OCI-LY7 (cell line): ENCODE results near the gene WNT10A. TPM values are rescaled to one million over a fixed set of nuclear protein-coding genes. Genes with fewer than 3 reads are reported as not detected.
A peak's percentile ranks its signal among the peaks of the same experiment; 100 is the strongest.

ENCODE experiments used
- BruUV-seq: library from RNA; stranded (reverse); fragments of 400-500 nt; replicated peaks from 2 replicates; lab custom pipeline; 2021; lab: Mats Ljungman, UMichigan
- CTCF ChIA-PET: fragments of 300-600 bp; sonication (Branson Sonifier 250); formaldehyde crosslinking; loops from one replicate; lab custom pipeline; 2022; ENCODE audit warnings: antibody characterized with exemption; ENCODE audit not compliant: unreplicated experiment; lab: Charles Lee
- POLR2A ChIA-PET: fragments of 300-600 bp; sonication (Branson Sonifier 250); formaldehyde crosslinking; loops from one replicate; lab custom pipeline; 2022; ENCODE audit warnings: antibody characterized with exemption; lab: Charles Lee
- DNase-seq: peaks from one replicate; pipeline ENCODE4 v3.0.0-alpha.2; 2015; ENCODE audit warnings: low spot score
- H2AFZ ChIP-seq: fragments of 200-600 bp; sonication (generic), shearing (Covaris generic); 2 replicates; pipeline ENCODE4 v1.6.1; 2014; ENCODE audit warnings: mild to moderate bottlenecking, antibody characterized with exemption, low read length, moderate library complexity
- H3K27ac ChIP-seq: fragments of 200-600 bp; sonication (generic); 2 replicates; pipeline ENCODE4 v1.5.1; 2014; ENCODE audit warnings: mixed run types, low read depth, mild to moderate bottlenecking, moderate library complexity, low read length, inconsistent platforms; ENCODE audit not compliant: poor library complexity, severe bottlenecking
- H3K36me3 ChIP-seq: fragments of 200-600 bp; sonication (generic); 2 replicates; pipeline ENCODE4 v1.6.1; 2014; ENCODE audit warnings: mild to moderate bottlenecking, antibody characterized with exemption, low read length, moderate library complexity, mixed read lengths; ENCODE audit not compliant: insufficient read depth
- H3K4me1 ChIP-seq: fragments of 200-600 bp; sonication (generic); 2 replicates; pipeline ENCODE4 v1.5.1; 2014; ENCODE audit warnings: mild to moderate bottlenecking, low read length; ENCODE audit not compliant: insufficient read depth, poor library complexity, severe bottlenecking
- H3K4me2 ChIP-seq: fragments of 200-600 bp; sonication (generic); 2 replicates; pipeline ENCODE4 v1.6.1; 2014; ENCODE audit warnings: mild to moderate bottlenecking, low read length
- H3K4me3 ChIP-seq: fragments of 200-600 bp; sonication (generic); 2 replicates; pipeline ENCODE4 v1.5.1; 2014; ENCODE audit warnings: mild to moderate bottlenecking, low read depth, low read length; ENCODE audit not compliant: poor library complexity, severe bottlenecking
- H3K79me2 ChIP-seq: fragments of 200-600 bp; sonication (generic); 2 replicates; pipeline ENCODE4 v1.6.1; 2016; ENCODE audit warnings: low read depth, mild to moderate bottlenecking, low read length, moderate library complexity, mixed read lengths; ENCODE audit not compliant: insufficient read depth
- H3K9me2 ChIP-seq: fragments of 200-600 bp; sonication (generic); 2 replicates; pipeline ENCODE4 v1.6.1; 2016; ENCODE audit warnings: mild to moderate bottlenecking, low read length, mixed read lengths; ENCODE audit not compliant: insufficient read depth
- H3K9me3 ChIP-seq: fragments of 200-600 bp; sonication (generic); 2 replicates; pipeline ENCODE4 v1.6.1; 2014; ENCODE audit warnings: mild to moderate bottlenecking, mixed run types, low read length, mixed read lengths
- H4K20me1 ChIP-seq: fragments of 200-600 bp; sonication (generic); 2 replicates; pipeline ENCODE4 v1.6.1; 2014; ENCODE audit warnings: mild to moderate bottlenecking, antibody characterized with exemption, low read length, moderate library complexity, mixed read lengths; ENCODE audit not compliant: insufficient read depth
- EZH2phosphoT487 ChIP-seq: fragments of 200-600 bp; sonication (generic); IDR thresholded peaks from 2 replicates; pipeline ENCODE4 v1.6.1; 2018; ENCODE audit warnings: low read depth, borderline replicate concordance, mild to moderate bottlenecking, mixed run types, antibody characterized with exemption, low read length, moderate library complexity, mixed read lengths
- intact Hi-C: fragments of 100-400 bp; cut with micrococcal nuclease; formaldehyde crosslinking; loops from one replicate; pipeline ENCODE4 v1.10.0; 2022; ENCODE audit not compliant: unreplicated experiment
- total RNA-seq, 2 experiments: library from RNA; depleted of rRNA in 1 of 2; stranded (reverse); fragments of >200 nt in 1 of 2; shearing (Covaris generic) in 1 of 2; gene quantifications; 2 replicates each; pipeline ENCODE4 v1.2.3, GENCODE V29; 2014 to 2022
- TF ChIP-seq, protein P1 (sequence below): fragments of 200-600 bp; sonication (generic); conservative IDR thresholded peaks from 2 replicates; pipeline ENCODE4 v1.5.1; 2014; ENCODE audit warnings: mild to moderate bottlenecking, antibody characterized with exemption, low read length, moderate library complexity, mixed read lengths

The WNT10A gene
- total RNA-seq, 2 experiments from 2014 or later: 5.5 to 11.4 TPM

DNA sequence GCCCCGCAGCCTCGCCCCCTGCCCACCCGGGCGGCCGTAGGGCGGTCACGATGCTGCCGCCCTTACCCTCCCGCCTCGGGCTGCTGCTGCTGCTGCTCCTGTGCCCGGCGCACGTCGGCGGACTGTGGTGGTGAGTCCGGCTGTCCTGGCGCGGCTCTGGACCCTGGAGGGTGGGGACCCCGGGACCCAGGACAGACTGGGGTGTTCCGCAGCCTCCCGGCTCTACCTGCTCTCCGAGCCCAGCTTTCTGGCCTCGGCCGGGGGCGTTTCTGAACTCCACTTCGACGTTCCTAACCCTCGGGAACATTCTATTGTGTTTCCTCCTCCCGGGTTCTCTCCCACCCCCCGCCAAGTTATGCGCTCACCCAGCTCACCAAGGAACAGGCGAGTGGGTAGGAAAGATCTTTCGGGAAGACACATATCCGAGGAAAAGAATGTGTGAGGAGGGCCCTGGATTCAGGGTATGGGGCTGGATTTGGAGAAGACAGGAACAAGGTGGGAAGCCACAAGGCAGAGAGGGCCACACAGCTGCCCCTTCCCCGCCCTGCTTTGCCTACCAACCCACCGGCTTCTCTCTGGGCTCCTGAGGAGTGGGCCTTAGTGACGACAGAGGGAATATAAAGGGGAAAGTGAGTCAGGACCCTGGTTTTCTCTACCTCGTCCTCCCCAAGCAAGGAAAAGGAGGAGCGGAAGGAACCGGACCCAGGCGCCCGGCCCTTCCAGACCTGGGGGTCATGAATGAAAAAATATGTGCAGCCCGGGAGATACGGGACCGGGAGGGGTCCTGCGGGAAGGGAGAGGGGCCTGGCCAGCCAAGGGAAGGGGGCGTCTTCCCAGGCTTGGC lies 20.4 kb upstream of the WNT10A start:
- no peaks in the 10 kb centered on the region for H3K4me1 ChIP-seq
- no peaks in the 10 kb centered on the region for H3K9me3 ChIP-seq
- H2AFZ ChIP-seq: no peak overlapping the region
- peak overlapping the region; percentile 46 for H3K4me2 ChIP-seq
- H3K27ac ChIP-seq: no peak overlapping the region
- no peaks in the 10 kb centered on the region for H3K9me2 ChIP-seq
- H4K20me1 ChIP-seq: no peaks in the 10 kb centered on the region
- ChIA-PET CTCF (interaction anchor here (0.6 kb wide), 1 partner anchor 37 kb away, joined by 8 read pairs; no protein-coding TSS in a partner anchor), POLR2A (no interaction called here)
- no TSS peak for BruUV-seq
- TF ChIP-seq, protein P1, sequence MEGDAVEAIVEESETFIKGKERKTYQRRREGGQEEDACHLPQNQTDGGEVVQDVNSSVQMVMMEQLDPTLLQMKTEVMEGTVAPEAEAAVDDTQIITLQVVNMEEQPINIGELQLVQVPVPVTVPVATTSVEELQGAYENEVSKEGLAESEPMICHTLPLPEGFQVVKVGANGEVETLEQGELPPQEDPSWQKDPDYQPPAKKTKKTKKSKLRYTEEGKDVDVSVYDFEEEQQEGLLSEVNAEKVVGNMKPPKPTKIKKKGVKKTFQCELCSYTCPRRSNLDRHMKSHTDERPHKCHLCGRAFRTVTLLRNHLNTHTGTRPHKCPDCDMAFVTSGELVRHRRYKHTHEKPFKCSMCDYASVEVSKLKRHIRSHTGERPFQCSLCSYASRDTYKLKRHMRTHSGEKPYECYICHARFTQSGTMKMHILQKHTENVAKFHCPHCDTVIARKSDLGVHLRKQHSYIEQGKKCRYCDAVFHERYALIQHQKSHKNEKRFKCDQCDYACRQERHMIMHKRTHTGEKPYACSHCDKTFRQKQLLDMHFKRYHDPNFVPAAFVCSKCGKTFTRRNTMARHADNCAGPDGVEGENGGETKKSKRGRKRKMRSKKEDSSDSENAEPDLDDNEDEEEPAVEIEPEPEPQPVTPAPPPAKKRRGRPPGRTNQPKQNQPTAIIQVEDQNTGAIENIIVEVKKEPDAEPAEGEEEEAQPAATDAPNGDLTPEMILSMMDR: no peak
- intact Hi-C loops: no loop called here
- H3K4me3 ChIP-seq: peak overlapping the region; percentile 8
- no peaks in the 10 kb centered on the region for H3K79me2 ChIP-seq
- H3K36me3 ChIP-seq: no peaks in the 10 kb centered on the region
- DNase-seq: no peak

DNA sequence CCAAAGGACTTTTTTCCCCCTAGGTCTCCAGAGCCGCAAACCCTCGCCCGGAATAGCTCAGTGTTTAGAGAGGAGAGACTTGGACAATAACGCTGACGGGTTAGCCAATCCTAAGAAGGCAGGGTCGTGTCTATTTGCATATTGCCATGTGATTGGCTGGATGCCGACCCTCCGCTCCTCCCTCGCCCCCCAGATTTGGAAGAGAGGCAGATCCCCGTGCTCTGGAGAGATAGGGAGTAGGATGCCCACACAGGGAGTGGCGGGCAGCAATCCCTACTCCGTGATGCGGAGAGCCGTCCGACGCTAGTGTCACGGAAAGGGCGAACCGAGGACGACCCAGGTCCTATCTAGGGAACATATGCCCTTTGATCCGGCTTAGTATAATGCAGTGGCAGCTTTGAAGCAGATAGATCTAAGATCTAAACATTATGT lies 19.7 kb upstream of the WNT10A start:
- Histone ChIP-seq H3K4me1 (no peaks in the 10 kb centered on the region), H2AFZ (no peak overlapping the region), H3K79me2 (no peaks in the 10 kb centered on the region), H4K20me1 (no peaks in the 10 kb centered on the region), H3K4me3 (peak overlapping the region; percentile 8), H3K36me3 (no peaks in the 10 kb centered on the region), H3K9me2 (no peaks in the 10 kb centered on the region), H3K27ac (no peak overlapping the region), H3K9me3 (no peaks in the 10 kb centered on the region), H3K4me2 (peak overlapping the region; percentile 46)
- POLR2A ChIA-PET: no interaction called here
- no peak for TF ChIP-seq EZH2phosphoT487
- TF ChIP-seq, protein P1: no peak
- DNase-seq: peak; percentile 29
- no TSS peak for BruUV-seq
- intact Hi-C loops: no loop called here
- CTCF ChIA-PET: no interaction called here
